IMR-90 (cell line): ENCODE data around the gene EPN2. TPM values are rescaled to one million over a fixed set of nuclear protein-coding genes. Genes with fewer than 3 reads are reported as not detected.

Experiments used
- ATAC-seq: fragments of 200-7000 bp; cut with Tn5 transposase; 2 replicates; pipeline ENCODE4 v1.9.1; 2020; ENCODE audit warnings: low read depth, mild to moderate bottlenecking, moderate library complexity
- BruUV-seq: library from RNA; stranded (reverse); fragments of 400-500 nt; replicated peaks from 2 replicates; lab custom pipeline; 2021; lab: Mats Ljungman, UMichigan
- CTCF ChIA-PET: fragments of 300-600 bp; formaldehyde crosslinking; extraction: SDS; loops from one replicate; lab custom pipeline; 2021; ENCODE audit warnings: antibody characterized with exemption; lab: Yijun Ruan, JAX
- POLR2A ChIA-PET: fragments of 300-600 bp; sonication (Branson Sonifier 250); formaldehyde crosslinking; loops from one replicate; lab custom pipeline; 2022; ENCODE audit warnings: antibody characterized with exemption; ENCODE audit not compliant: unreplicated experiment; lab: Charles Lee
- DNase-seq: peaks from one replicate; pipeline ENCODE4 v3.0.0; 2013
- H2AFZ ChIP-seq: replicated peaks from 2 replicates; pipeline ENCODE3; 2013; ENCODE audit warnings: low read length, mild to moderate bottlenecking; ENCODE audit not compliant: poor library complexity
- H2AK5ac ChIP-seq: 2 replicates; pipeline ENCODE4 v1.6.1; 2013; ENCODE audit warnings: low read depth, low read length, inconsistent platforms
- H2AK9ac ChIP-seq: replicated peaks from 2 replicates; pipeline ENCODE3; 2013; ENCODE audit warnings: mild to moderate bottlenecking, low read depth, low read length, moderate library complexity; ENCODE audit not compliant: poor library complexity
- H2BK120ac ChIP-seq: 2 replicates; pipeline ENCODE4 v1.6.1; 2013; ENCODE audit warnings: low read depth, low read length, inconsistent platforms
- H2BK15ac ChIP-seq: 3 replicates; pipeline ENCODE4 v1.6.1; 2013; ENCODE audit warnings: low read depth, low read length, inconsistent platforms
- H2BK20ac ChIP-seq: 2 replicates; pipeline ENCODE4 v1.6.1; 2013; ENCODE audit warnings: low read depth, mild to moderate bottlenecking, inconsistent platforms, low read length, moderate library complexity
- H2BK5ac ChIP-seq: 2 replicates; pipeline ENCODE4 v1.6.1; 2013; ENCODE audit warnings: mild to moderate bottlenecking, low read depth, low read length, inconsistent platforms; ENCODE audit not compliant: poor library complexity, severe bottlenecking
- H3K14ac ChIP-seq: replicated peaks from 2 replicates; pipeline ENCODE4 v1.6.1; 2013; ENCODE audit warnings: low read depth, low read length, inconsistent platforms
- H3K18ac ChIP-seq: 2 replicates; pipeline ENCODE4 v1.6.1; 2013; ENCODE audit warnings: low read depth, low read length, control low read depth
- H3K23ac ChIP-seq: 2 replicates; pipeline ENCODE4 v1.6.1; 2013; ENCODE audit warnings: low read depth, low read length, inconsistent platforms
- H3K27ac ChIP-seq: 2 replicates; pipeline ENCODE4 v1.5.1; 2013; ENCODE audit warnings: mild to moderate bottlenecking, control low read depth, low read length; ENCODE audit not compliant: insufficient read depth
- H3K27me3 ChIP-seq: 2 replicates; pipeline ENCODE4 v1.6.1; 2013; ENCODE audit warnings: low read length; ENCODE audit not compliant: control insufficient read depth, insufficient read depth
- H3K36me3 ChIP-seq: 2 replicates; pipeline ENCODE4 v1.6.1; 2013; ENCODE audit warnings: low read length, mixed read lengths; ENCODE audit not compliant: control insufficient read depth, insufficient read depth
- H3K4ac ChIP-seq: 2 replicates; pipeline ENCODE4 v1.6.1; 2013; ENCODE audit warnings: low read depth, low read length, inconsistent platforms
- H3K4me1 ChIP-seq: 2 replicates; pipeline ENCODE4 v1.6.1; 2013; ENCODE audit warnings: low read length, mixed read lengths; ENCODE audit not compliant: control insufficient read depth, insufficient read depth
- H3K4me2 ChIP-seq: 2 replicates; pipeline ENCODE4 v1.6.1; 2013; ENCODE audit warnings: low read depth, mild to moderate bottlenecking, control low read depth, low read length, moderate library complexity
- H3K4me3 ChIP-seq: 2 replicates; pipeline ENCODE4 v1.5.1; 2013; ENCODE audit warnings: low read depth, mild to moderate bottlenecking, control low read depth, low read length, moderate library complexity; ENCODE audit not compliant: insufficient read depth
- H3K56ac ChIP-seq: 2 replicates; pipeline ENCODE4 v1.6.1; 2013; ENCODE audit warnings: low read length, inconsistent platforms; ENCODE audit not compliant: insufficient read depth; ENCODE audit errors: extremely low read depth
- H3K79me1 ChIP-seq, 2 experiments: 2 replicates each; pipeline ENCODE4 v1.6.1; 2013; ENCODE audit warnings: low read length in 2 of 2, inconsistent platforms in 1 of 2, low read depth in 1 of 2
- H3K9ac ChIP-seq: 2 replicates; pipeline ENCODE4 v1.6.1; 2013; ENCODE audit warnings: low read depth, low read length, control low read depth
- H3K9me1 ChIP-seq: 2 replicates; pipeline ENCODE4 v1.6.1; 2013; ENCODE audit warnings: low read length, inconsistent platforms; ENCODE audit not compliant: insufficient read depth
- H3K9me3 ChIP-seq: 2 replicates; pipeline ENCODE4 v1.6.1; 2013; ENCODE audit warnings: low read length; ENCODE audit not compliant: control insufficient read depth, insufficient read depth
- H4K20me1 ChIP-seq: 2 replicates; pipeline ENCODE4 v1.6.1; 2013; ENCODE audit warnings: low read length, inconsistent platforms; ENCODE audit not compliant: insufficient read depth
- H4K5ac ChIP-seq: 2 replicates; pipeline ENCODE4 v1.6.1; 2013; ENCODE audit warnings: mild to moderate bottlenecking, low read depth, low read length, control low read depth
- H4K8ac ChIP-seq, 2 experiments: 2 replicates each; pipeline ENCODE4 v1.6.1; 2013; ENCODE audit warnings: low read depth in 2 of 2, low read length in 2 of 2, control low read depth in 1 of 2, inconsistent platforms in 1 of 2
- H4K91ac ChIP-seq: 2 replicates; pipeline ENCODE4 v1.6.1; 2013; ENCODE audit warnings: low read depth, low read length, inconsistent platforms; ENCODE audit not compliant: insufficient read depth
- CTCF ChIP-seq: conservative IDR thresholded peaks from 2 replicates; pipeline ENCODE4 v1.5.1; 2012; ENCODE audit warnings: mild to moderate bottlenecking, low read depth, low read length, improper control_type of control experiment
- RAD21 ChIP-seq: IDR thresholded peaks from 2 replicates; pipeline ENCODE4 v1.6.1; 2012; ENCODE audit warnings: low read length, improper control_type of control experiment
- RCOR1 ChIP-seq: IDR thresholded peaks from 2 replicates; pipeline ENCODE4 v1.6.1; 2012; ENCODE audit warnings: mild to moderate bottlenecking, low read length, improper control_type of control experiment; ENCODE audit not compliant: insufficient replicate concordance
- WGBS, 2 experiments: methylation state at CpG; one replicate each; pipeline versions ENCODE4 v1.1.5 to v1.1.7; 2013; ENCODE audit warnings: missing lambda C conversion rate in 2 of 2; ENCODE audit not compliant: insufficient read length in 1 of 2; ENCODE audit errors: extremely low coverage in 2 of 2; 5-methylcytosine and 5-hydroxymethylcytosine counted together
- dilution Hi-C: fragments of 300-500 bp; cut with HindIII; formaldehyde crosslinking; loops from one replicate; pipeline ENCODE4 v1.14.3; 2018; ENCODE audit warnings: low sequenced_read_pairs; ENCODE audit not compliant: unreplicated experiment
- in situ Hi-C: fragments of 300-500 bp; cut with MboI; formaldehyde crosslinking; loops from 3 replicates; pipeline ENCODE4 v1.14.3; 2019; ENCODE audit warnings: low sequenced_read_pairs, inconsistent platforms, mixed read lengths
- intact Hi-C: fragments of 100-400 bp; cut with micrococcal nuclease; formaldehyde crosslinking; loops from 2 replicates; pipeline ENCODE4 v1.10.0; 2022
- polyA plus RNA-seq, 3 experiments: library from polyadenylated mRNA; depleted of rRNA; stranded (reverse); fragments of >200 nt; gene quantifications; 2 replicates each; pipeline ENCODE4 v1.2.3, GENCODE V29; 2012; ENCODE audit warnings: low replicate concordance in 1 of 3
- total RNA-seq: library from RNA; depleted of rRNA; stranded (reverse); fragments of >200 nt; gene quantifications from 2 replicates; pipeline ENCODE4 v1.2.3, GENCODE V29; 2012
- TF ChIP-seq, protein P1 (sequence below): fragments of 150-350 bp; IDR thresholded peaks from 2 replicates; pipeline ENCODE4 v1.6.1; 2017; ENCODE audit warnings: mild to moderate bottlenecking, antibody characterized with exemption, low read length, low read depth

Gene EPN2
- total and polyA plus RNA-seq, 2 of the 4 experiments (the other 2 are of a cell fraction) = 14.9 to 25.3 TPM

DNA sequence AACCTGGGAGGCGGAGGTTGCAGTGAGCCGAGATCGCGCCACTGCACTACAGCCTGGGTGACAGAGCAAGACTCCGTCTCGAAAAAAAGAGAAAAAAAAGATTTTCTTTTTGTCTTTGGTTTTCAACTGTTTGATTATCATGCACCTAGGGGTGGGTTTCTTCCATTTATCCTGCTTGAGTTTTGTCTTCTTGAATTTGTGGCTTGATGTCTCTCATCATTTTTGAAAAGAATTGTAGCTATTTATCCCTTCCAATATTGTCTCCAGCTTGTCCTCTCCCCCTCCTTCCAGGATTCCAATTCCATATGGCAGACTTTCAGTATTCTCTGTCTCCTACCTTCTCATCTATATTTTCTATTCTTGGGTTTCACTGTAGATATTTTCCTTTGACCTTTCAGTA lies 117.6 kb downstream of the EPN2 start:
- Histone ChIP-seq H4K91ac (no peak overlapping the region), H3K23ac (no peak overlapping the region), H3K27me3 (no peaks in the 10 kb centered on the region), H4K20me1 (no peaks in the 10 kb centered on the region; the same call in 1 of the 2 replicates), H2AK5ac (no peak overlapping the region), H3K4me2 (no peak overlapping the region), H2AK9ac (no peak overlapping the region), H3K18ac (no peak overlapping the region), H2BK5ac (no peak overlapping the region), H3K27ac (no peak overlapping the region), H3K9ac (no peak overlapping the region), H3K14ac (no peak overlapping the region), H3K9me1 (peaks cover 4% of the 10 kb centered on the region; the same call in 1 of the 2 replicates), H3K79me1 (no peaks in the 10 kb centered on the region), H2BK20ac (no peak overlapping the region), H3K4me1 (no peaks in the 10 kb centered on the region), H3K4ac (no peak overlapping the region), H3K36me3 (peaks cover 4% of the 10 kb centered on the region), H4K5ac (no peak overlapping the region), H2BK120ac (no peak overlapping the region), H2BK15ac (no peak overlapping the region), H3K4me3 (no peak overlapping the region), H4K8ac (no peak overlapping the region), H3K9me3 (no peaks in the 10 kb centered on the region), H2AFZ (no peak overlapping the region), H3K56ac (no peak overlapping the region)
- TF ChIP-seq RCOR1 (no peak), CTCF (no peak), RAD21 (no peak)
- TF ChIP-seq, protein P1, sequence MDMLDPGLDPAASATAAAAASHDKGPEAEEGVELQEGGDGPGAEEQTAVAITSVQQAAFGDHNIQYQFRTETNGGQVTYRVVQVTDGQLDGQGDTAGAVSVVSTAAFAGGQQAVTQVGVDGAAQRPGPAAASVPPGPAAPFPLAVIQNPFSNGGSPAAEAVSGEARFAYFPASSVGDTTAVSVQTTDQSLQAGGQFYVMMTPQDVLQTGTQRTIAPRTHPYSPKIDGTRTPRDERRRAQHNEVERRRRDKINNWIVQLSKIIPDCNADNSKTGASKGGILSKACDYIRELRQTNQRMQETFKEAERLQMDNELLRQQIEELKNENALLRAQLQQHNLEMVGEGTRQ = no peak
- ATAC-seq (no peak), DNase-seq (no peak)
- in situ Hi-C loops = no loop called here
- no CpG with 5 or more reads among the region's 6 CpGs for WGBS, 2 experiments
- BruUV-seq = no TSS peak
- dilution Hi-C loops = no loop called here
- ChIA-PET POLR2A (no interaction called here), CTCF (interaction anchor here (1.4 to 1.8 kb wide), 2 partner anchors 8 to 93 kb away, joined by 5 to 12 read pairs; partner anchors contain the start of gene B9D1)
- intact Hi-C loops = no loop called here
